H9 (cell line): ENCODE data around the gene TSNAXIP1. TPM values are rescaled to one million over a fixed set of nuclear protein-coding genes. Genes with fewer than 3 reads are reported as not detected.

Experiments
- DNase-seq: peaks from one replicate; pipeline ENCODE4 v3.0.0-alpha.2; 2017
- H2AFZ ChIP-seq: one replicate; pipeline ENCODE4 v1.6.1; 2013; ENCODE audit warnings: mild to moderate bottlenecking, low read length, control low read depth, moderate library complexity
- H2AK5ac ChIP-seq: 2 replicates; pipeline ENCODE4 v1.6.1; 2013; ENCODE audit warnings: low read length, control low read depth, mixed read lengths; ENCODE audit not compliant: insufficient read length
- H2BK120ac ChIP-seq: one replicate; pipeline ENCODE4 v1.6.1; 2013; ENCODE audit warnings: low read depth, mild to moderate bottlenecking, low read length, control low read depth, inconsistent platforms; ENCODE audit not compliant: poor library complexity, severe bottlenecking
- H2BK12ac ChIP-seq: 2 replicates; pipeline ENCODE4 v1.6.1; 2013; ENCODE audit warnings: low read length, control low read depth, mixed read lengths, low read depth; ENCODE audit not compliant: insufficient read length
- H2BK15ac ChIP-seq: 2 replicates; pipeline ENCODE4 v1.6.1; 2013; ENCODE audit warnings: low read depth, low read length, control low read depth
- H2BK20ac ChIP-seq: one replicate; pipeline ENCODE4 v1.6.1; 2013; ENCODE audit warnings: low read depth, mild to moderate bottlenecking, low read length, control low read depth, inconsistent platforms; ENCODE audit not compliant: poor library complexity, severe bottlenecking
- H2BK5ac ChIP-seq: 2 replicates; pipeline ENCODE4 v1.6.1; 2013; ENCODE audit warnings: low read length, control low read depth, mixed read lengths; ENCODE audit not compliant: insufficient read length
- H3K14ac ChIP-seq: 2 replicates; pipeline ENCODE4 v1.6.1; 2013; ENCODE audit warnings: low read length, control low read depth; ENCODE audit not compliant: insufficient read depth
- H3K18ac ChIP-seq: 2 replicates; pipeline ENCODE4 v1.6.1; 2013; ENCODE audit warnings: low read depth, mild to moderate bottlenecking, mixed read lengths, low read length, control low read depth; ENCODE audit not compliant: insufficient read length
- H3K23ac ChIP-seq: 2 replicates; pipeline ENCODE4 v1.6.1; 2013; ENCODE audit warnings: low read length, control low read depth, mixed read lengths, low read depth; ENCODE audit not compliant: insufficient read length
- H3K23me2 ChIP-seq: 2 replicates; pipeline ENCODE4 v1.6.1; 2013; ENCODE audit warnings: low read depth, mild to moderate bottlenecking, mixed read lengths, low read length, control low read depth; ENCODE audit not compliant: insufficient read length, poor library complexity, severe bottlenecking
- H3K27ac ChIP-seq: 2 replicates; pipeline ENCODE4 v1.5.1; 2013; ENCODE audit warnings: low read length, control low read depth, mixed read lengths, low read depth; ENCODE audit not compliant: insufficient read length
- H3K27me3 ChIP-seq: 2 replicates; pipeline ENCODE4 v1.6.1; 2013; ENCODE audit warnings: low read length, control low read depth, inconsistent platforms; ENCODE audit not compliant: insufficient read depth
- H3K4ac ChIP-seq: 2 replicates; pipeline ENCODE4 v1.6.1; 2013; ENCODE audit warnings: low read depth, mild to moderate bottlenecking, control low read depth, inconsistent platforms, low read length, moderate library complexity
- H3K4me1 ChIP-seq: 2 replicates; pipeline ENCODE4 v1.6.1; 2013; ENCODE audit warnings: low read length, control low read depth, inconsistent platforms; ENCODE audit not compliant: insufficient read depth
- H3K4me2 ChIP-seq: 2 replicates; pipeline ENCODE4 v1.6.1; 2013; ENCODE audit warnings: low read length, control low read depth, mixed read lengths; ENCODE audit not compliant: insufficient read length, insufficient read depth
- H3K56ac ChIP-seq: 2 replicates; pipeline ENCODE4 v1.6.1; 2013; ENCODE audit warnings: low read depth, mild to moderate bottlenecking, mixed read lengths, low read length, control low read depth; ENCODE audit not compliant: insufficient read length
- H3K79me1 ChIP-seq: 2 replicates; pipeline ENCODE4 v1.6.1; 2013; ENCODE audit warnings: low read depth, mild to moderate bottlenecking, moderate library complexity, low read length, control low read depth, inconsistent platforms; ENCODE audit not compliant: insufficient read depth, poor library complexity, severe bottlenecking
- H3K79me2 ChIP-seq: 2 replicates; pipeline ENCODE4 v1.6.1; 2013; ENCODE audit warnings: low read length, control low read depth, inconsistent platforms; ENCODE audit not compliant: insufficient read depth
- H3K9ac ChIP-seq: 2 replicates; pipeline ENCODE4 v1.6.1; 2013; ENCODE audit warnings: low read length, control low read depth, mixed read lengths; ENCODE audit not compliant: insufficient read length; ENCODE audit errors: extremely low read depth
- H3K9me3 ChIP-seq: one replicate; pipeline ENCODE4 v1.6.1; 2013; ENCODE audit warnings: low read depth, low read length, inconsistent platforms; ENCODE audit not compliant: control insufficient read depth
- H3T11ph ChIP-seq: one replicate; pipeline ENCODE4 v1.6.1; 2013; ENCODE audit warnings: mild to moderate bottlenecking, low read length, control low read depth, inconsistent platforms
- H4K20me1 ChIP-seq: one replicate; pipeline ENCODE4 v1.6.1; 2013; ENCODE audit not compliant: control insufficient read depth, insufficient read length, insufficient read depth
- H4K5ac ChIP-seq: 2 replicates; pipeline ENCODE4 v1.6.1; 2013; ENCODE audit warnings: low read depth, mild to moderate bottlenecking, mixed read lengths, low read length, control low read depth; ENCODE audit not compliant: insufficient read length
- H4K8ac ChIP-seq: replicated peaks from 2 replicates; pipeline ENCODE4 v1.6.1; 2013; ENCODE audit warnings: low read length, control low read depth, mixed read lengths, low read depth; ENCODE audit not compliant: insufficient read length
- H4K91ac ChIP-seq: 2 replicates; pipeline ENCODE4 v1.6.1; 2013; ENCODE audit warnings: low read depth, mild to moderate bottlenecking, moderate library complexity, mixed read lengths, low read length, control low read depth; ENCODE audit not compliant: insufficient read length
- H3K27ac Mint-ChIP-seq, 3 experiments: 2 replicates in 2 of 3; 3 replicates in 1 of 3; pipeline ENCODE4 v1.8.0; 2020 to 2021; ENCODE audit warnings: mixed read lengths in 3 of 3, mild to moderate bottlenecking in 1 of 3, moderate library complexity in 1 of 3
- H3K27me3 Mint-ChIP-seq: 2 replicates; pipeline ENCODE4 v1.8.0; 2021; ENCODE audit warnings: low read depth, mild to moderate bottlenecking, moderate library complexity, mixed read lengths
- H3K36me3 Mint-ChIP-seq, 3 experiments: 2 replicates in 2 of 3; 3 replicates in 1 of 3; pipeline ENCODE4 v1.8.0; 2020 to 2021; ENCODE audit warnings: low read depth in 3 of 3, mixed read lengths in 3 of 3; ENCODE audit not compliant: insufficient read depth in 1 of 3
- H3K4me1 Mint-ChIP-seq, 2 experiments: 2 replicates each; pipeline ENCODE4 v1.8.0; 2020; ENCODE audit warnings: mixed read lengths in 2 of 2
- H3K4me3 Mint-ChIP-seq, 2 experiments: 2 replicates in 1 of 2; 3 replicates in 1 of 2; pipeline ENCODE4 v1.8.0; 2020 to 2021; ENCODE audit warnings: mild to moderate bottlenecking in 2 of 2, mixed read lengths in 2 of 2, moderate library complexity in 1 of 2
- H3K9me3 Mint-ChIP-seq, 2 experiments: 2 replicates in 1 of 2; 3 replicates in 1 of 2; pipeline ENCODE4 v1.8.0; 2020; ENCODE audit warnings: mild to moderate bottlenecking in 2 of 2, mixed read lengths in 2 of 2, moderate library complexity in 1 of 2
- CTCF ChIP-seq: fragments of 200-600 bp; sonication (generic); conservative IDR thresholded peaks from 3 replicates; pipeline ENCODE4 v1.8.0; 2021; ENCODE audit warnings: antibody characterized with exemption, mild to moderate bottlenecking
- WGBS: extraction: QIAGEN DNeasy Blood & Tissue Kit; methylation state at CpG from one replicate; pipeline ENCODE4 v1.1.7; 2013; ENCODE audit warnings: missing lambda C conversion rate, low lambda C conversion rate, mixed read lengths; ENCODE audit not compliant: insufficient read length; ENCODE audit errors: extremely low coverage; 5-methylcytosine and 5-hydroxymethylcytosine counted together
- total RNA-seq: library from RNA; stranded (reverse); gene quantifications from 2 replicates; pipeline ENCODE4 v1.2.1, GENCODE V29; 2021

Gene TSNAXIP1
- total RNA-seq, 1 experiment from 2014 or later: 1.3 TPM

- H3K4me2 ChIP-seq: no peak overlapping the region
- no peaks in the 10 kb centered on the region for H3K4me1 ChIP-seq
- H3K79me2 ChIP-seq: no peaks in the 10 kb centered on the region
- no peak overlapping the region for H3T11ph ChIP-seq
- no peak overlapping the region for H3K14ac ChIP-seq
- H2BK12ac ChIP-seq: no peak overlapping the region
- no peaks in the 10 kb centered on the region for H3K27me3 ChIP-seq
- H4K20me1 ChIP-seq: no peaks in the 10 kb centered on the region
- Mint-ChIP-seq H3K36me3 (peaks cover 0 to 9% (median 0%) of the 10 kb centered on the region in 3 experiments; a peak in 4 of 7 replicates), H3K4me3 (no peak overlapping the region), H3K9me3 (no peaks in the 10 kb centered on the region), H3K27me3 (no peaks in the 10 kb centered on the region), H3K4me1 (0 out of 4 replicates have a peak, but pooled peaks cover 0 to 3% of the 10 kb centered on the region in 2 experiments), H3K27ac (peak overlapping the region in 1 of 3 experiments; percentile 82; a peak in 3 of 7 replicates)
- no peak overlapping the region for H3K4ac ChIP-seq
- H2AFZ ChIP-seq: no peak overlapping the region
- H2BK5ac ChIP-seq: no peak overlapping the region
- no peak overlapping the region for H4K5ac ChIP-seq
- no peaks in the 10 kb centered on the region for H3K79me1 ChIP-seq
- H3K56ac ChIP-seq: no peak overlapping the region
- no peak overlapping the region for H4K8ac ChIP-seq
- TF ChIP-seq CTCF: no peak
- H3K23me2 ChIP-seq: no peaks in the 10 kb centered on the region
- no peak overlapping the region for H3K9ac ChIP-seq
- no peaks in the 10 kb centered on the region for H3K9me3 ChIP-seq
- H2BK20ac ChIP-seq: no peak overlapping the region
- no peak overlapping the region for H3K18ac ChIP-seq
- H2BK15ac ChIP-seq: no peak overlapping the region
- no peak overlapping the region for H4K91ac ChIP-seq
- no CpG with 5 or more reads among the region's 5 CpGs for WGBS
- H2BK120ac ChIP-seq: no peak overlapping the region
- H3K23ac ChIP-seq: no peak overlapping the region
- DNase-seq: no peak
- H3K27ac ChIP-seq: no peak overlapping the region
- H2AK5ac ChIP-seq: no peak overlapping the region
These were observed 43.6 kb upstream of the TSNAXIP1 start for GRCh38 chr16:67763066-67763465.
